OCI-LY3 (cell line): ENCODE data around the gene DOCK4.

ENCODE experiments used
- H2AFZ ChIP-seq: fragments of 200-600, 300-600 bp; shearing (Covaris generic); 2 replicates; pipeline ENCODE4 v1.6.0; 2014; ENCODE audit warnings: antibody characterized with exemption, low read depth, low read length
- H3K27ac ChIP-seq: fragments of 200-600, 300-600 bp; sonication (generic); 2 replicates; pipeline ENCODE4 v1.5.1; 2014; ENCODE audit warnings: mild to moderate bottlenecking, low read length, moderate library complexity, mixed read lengths
- H3K27me3 ChIP-seq: fragments of 200-600, 300-600 bp; sonication (generic); 2 replicates; pipeline ENCODE4 v1.6.1; 2014; ENCODE audit warnings: low read depth, low read length, mixed read lengths
- H3K36me3 ChIP-seq: fragments of 200-600, 300-600 bp; sonication (generic); replicated peaks from 2 replicates; pipeline ENCODE3; 2014; ENCODE audit warnings: low read depth, low read length, mixed read lengths
- H3K4me1 ChIP-seq: fragments of 300-600, 200-600 bp; sonication (generic); 2 replicates; pipeline ENCODE4 v1.6.1; 2014; ENCODE audit warnings: low read length, mixed read lengths
- H3K4me2 ChIP-seq: fragments of 200-600, 300-600 bp; sonication (generic); 2 replicates; pipeline ENCODE4 v1.6.1; 2014; ENCODE audit warnings: low read length, mixed read lengths
- H3K4me3 ChIP-seq: fragments of 300-600, 200-600 bp; sonication (generic); 2 replicates; pipeline ENCODE4 v1.5.1; 2014; ENCODE audit warnings: antibody characterized with exemption, mild to moderate bottlenecking, low read length, moderate library complexity
- H3K79me2 ChIP-seq: fragments of 300-600, 200-600 bp; shearing (Covaris generic); 2 replicates; pipeline ENCODE4 v1.6.1; 2014; ENCODE audit warnings: mild to moderate bottlenecking, low read length, mixed read lengths
- H3K9ac ChIP-seq: fragments of 300-600, 200-600 bp; shearing (Covaris generic); 2 replicates; pipeline ENCODE4 v1.6.0; 2014; ENCODE audit warnings: mild to moderate bottlenecking, low read length, moderate library complexity
- H3K9me3 ChIP-seq: fragments of 200-600, 300-600 bp; shearing (Covaris generic); 2 replicates; pipeline ENCODE4 v1.6.1; 2014; ENCODE audit warnings: low read length, mixed read lengths; ENCODE audit not compliant: insufficient read depth
- H4K20me1 ChIP-seq: fragments of 200-600, 300-600 bp; sonication (generic); 2 replicates; pipeline ENCODE4 v1.6.1; 2016; ENCODE audit warnings: low read length, mixed read lengths; ENCODE audit not compliant: insufficient read depth
- CTCF ChIP-seq: fragments of 200-600, 300-600 bp; sonication (generic); IDR thresholded peaks from 2 replicates; pipeline ENCODE4 v1.5.1; 2014; ENCODE audit warnings: antibody characterized with exemption, low read length, low read depth
- EZH2phosphoT487 ChIP-seq: fragments of 200-600 bp; shearing (Covaris generic); IDR thresholded peaks from 2 replicates; pipeline ENCODE4 v1.6.1; 2018; ENCODE audit warnings: antibody characterized with exemption, mixed run types, low read depth

DOCK4 gene

DNA sequence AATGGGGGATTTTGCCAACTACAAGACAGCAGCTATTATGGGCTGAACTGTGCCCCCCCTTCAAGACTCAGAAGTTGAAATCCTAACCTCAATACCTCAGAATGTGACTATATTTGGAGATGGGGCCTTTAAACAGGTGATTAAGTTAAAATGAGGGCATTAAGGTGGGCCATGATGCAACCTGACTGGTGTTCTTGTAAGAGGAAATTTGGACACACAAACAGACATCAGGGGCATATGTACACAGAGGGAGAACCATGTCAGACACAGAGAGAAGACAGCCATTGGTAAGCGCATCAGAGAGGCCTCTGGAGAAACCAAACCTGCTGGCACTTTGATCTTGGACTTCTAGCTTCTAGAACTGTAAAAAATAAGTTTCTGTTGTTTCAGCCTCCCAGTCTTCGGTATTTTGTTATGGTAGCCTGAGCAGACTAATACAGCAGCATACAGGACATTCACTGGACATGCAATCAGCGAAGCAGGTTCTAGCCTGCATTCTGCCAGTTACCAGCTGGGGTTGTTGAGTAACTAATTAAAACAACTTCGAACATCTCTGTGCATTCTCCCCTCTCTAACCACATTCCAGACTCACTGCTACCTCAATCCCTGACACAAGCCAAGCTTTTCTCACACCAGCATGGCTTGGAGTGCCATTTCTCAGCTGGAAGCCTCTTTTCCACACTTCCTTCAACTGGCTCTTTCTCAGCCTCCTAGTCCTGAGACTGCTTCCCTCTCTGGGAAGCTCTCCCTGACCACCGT lies 141.4 kb downstream of the DOCK4 start:
- TF ChIP-seq EZH2phosphoT487 (no peak), CTCF (no peak)
- Histone ChIP-seq H3K4me2 (no peak overlapping the region), H3K27me3 (no peaks in the 10 kb centered on the region), H3K4me3 (no peak overlapping the region), H3K9me3 (no peaks in the 10 kb centered on the region), H3K4me1 (no peaks in the 10 kb centered on the region), H4K20me1 (no peaks in the 10 kb centered on the region), H3K27ac (no peak overlapping the region), H3K79me2 (no peaks in the 10 kb centered on the region), H2AFZ (no peak overlapping the region), H3K36me3 (no peaks in the 10 kb centered on the region), H3K9ac (no peak overlapping the region)

DNA sequence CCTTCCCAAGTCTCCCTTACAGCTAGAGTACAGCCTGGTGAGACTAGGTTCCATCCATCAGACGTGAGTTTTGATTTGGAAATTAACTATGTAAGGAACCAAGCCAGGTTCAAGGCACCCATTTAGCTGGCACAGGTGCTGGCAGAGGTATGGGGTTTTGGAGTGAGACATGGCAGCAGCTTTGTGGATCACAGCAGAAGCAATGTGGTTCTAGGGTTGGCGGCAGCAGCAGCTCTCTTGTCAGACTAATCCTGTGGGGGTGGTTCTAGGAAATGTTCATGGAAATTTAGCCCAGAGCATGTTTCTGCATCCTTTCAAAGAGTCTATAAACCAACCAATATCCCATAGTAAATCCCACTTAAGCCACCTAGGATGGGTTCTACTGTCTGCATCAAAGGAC lies 142.2 kb downstream of the DOCK4 start:
- Histone ChIP-seq H3K4me1 (no peaks in the 10 kb centered on the region), H3K4me2 (no peak overlapping the region)

DNA sequence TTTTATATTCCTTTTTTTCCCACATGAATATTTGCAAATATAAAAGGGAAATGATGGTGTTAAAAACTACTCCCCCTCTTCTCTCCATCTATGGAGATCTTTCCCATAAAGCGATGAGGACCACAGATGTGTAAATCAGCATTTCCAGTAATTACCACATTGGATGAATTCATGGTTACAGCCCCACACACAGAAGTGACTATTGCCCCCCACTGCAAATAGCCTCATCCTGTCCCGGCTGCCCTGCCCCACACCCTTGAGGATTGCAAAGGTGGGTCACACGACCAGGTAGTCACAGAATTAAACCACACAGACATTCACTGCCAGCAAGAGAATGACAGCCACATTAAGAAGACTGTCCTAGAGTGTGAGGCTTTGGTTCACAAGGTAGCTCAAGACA lies 145.1 kb downstream of the DOCK4 start:
- Histone ChIP-seq H3K9me3 (no peaks in the 10 kb centered on the region), H4K20me1 (no peaks in the 10 kb centered on the region), H3K36me3 (no peaks in the 10 kb centered on the region), H3K79me2 (no peaks in the 10 kb centered on the region), H2AFZ (no peak overlapping the region), H3K27me3 (no peaks in the 10 kb centered on the region), H3K9ac (no peak overlapping the region), H3K4me3 (no peak overlapping the region), H3K27ac (no peak overlapping the region), H3K4me2 (no peak overlapping the region), H3K4me1 (peaks cover 12% of the 10 kb centered on the region)
- TF ChIP-seq CTCF (no peak), EZH2phosphoT487 (no peak)

More for the DNA sequence above, 142.2 kb downstream of the DOCK4 start:
- H3K9ac ChIP-seq, result no peak overlapping the region
- H3K27me3 ChIP-seq, result no peaks in the 10 kb centered on the region
- no peaks in the 10 kb centered on the region for H3K9me3 ChIP-seq
- H4K20me1 ChIP-seq, result no peaks in the 10 kb centered on the region
- no peak overlapping the region for H2AFZ ChIP-seq
- H3K36me3 ChIP-seq, result no peaks in the 10 kb centered on the region
- no peak overlapping the region for H3K4me3 ChIP-seq
- TF ChIP-seq CTCF (no peak), EZH2phosphoT487 (no peak)
- no peaks in the 10 kb centered on the region for H3K79me2 ChIP-seq
- no peak overlapping the region for H3K27ac ChIP-seq

DNA sequence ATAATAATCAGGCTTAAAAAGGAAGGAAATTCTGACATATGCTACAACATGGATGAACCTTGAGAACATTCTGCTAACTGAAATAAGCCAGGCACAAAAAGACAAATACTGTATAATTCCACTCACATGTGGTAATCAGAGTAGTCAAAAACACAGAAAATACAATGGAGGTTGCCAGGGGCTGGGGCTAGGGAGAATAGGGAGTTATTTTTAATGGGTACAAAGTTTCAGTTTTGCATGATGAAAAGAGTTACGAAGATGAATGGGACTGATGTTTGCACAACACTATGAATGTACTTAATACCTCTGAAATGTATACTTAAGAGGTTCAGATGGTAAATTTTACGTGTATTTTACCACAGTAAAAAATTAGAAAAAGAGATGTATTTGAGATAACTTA lies 145.6 kb downstream of the DOCK4 start:
- H3K79me2 ChIP-seq, result no peaks in the 10 kb centered on the region
- H3K27me3 ChIP-seq, result no peaks in the 10 kb centered on the region
- H3K4me2 ChIP-seq, result no peak overlapping the region
- no peak overlapping the region for H2AFZ ChIP-seq
- H3K36me3 ChIP-seq, result no peaks in the 10 kb centered on the region
- H4K20me1 ChIP-seq, result no peaks in the 10 kb centered on the region
- H3K9ac ChIP-seq, result no peak overlapping the region
- peaks cover 17% of the 10 kb centered on the region for H3K4me1 ChIP-seq
- no peaks in the 10 kb centered on the region for H3K9me3 ChIP-seq
- TF ChIP-seq CTCF (no peak), EZH2phosphoT487 (no peak)
- no peak overlapping the region for H3K4me3 ChIP-seq
- no peak overlapping the region for H3K27ac ChIP-seq
